SK-N-SH treated with all-trans-retinoic acid at 6 μM for 48 hours (cell line): Measurements from ENCODE around the gene LPP.

Experiments used
- ATAC-seq: fragments of 200-7000 bp; cut with Tn5 transposase; 3 replicates; pipeline ENCODE4 v1.9.1; 2020; ENCODE audit warnings: mild to moderate bottlenecking, moderate library complexity
- ARNTL ChIP-seq: fragments of 450-650 bp; formaldehyde crosslinking; IDR thresholded peaks from 2 replicates; pipeline ENCODE4 v1.5.0; 2020; ENCODE audit warnings: low read depth, mild to moderate bottlenecking, moderate library complexity, borderline replicate concordance
- BACH2 ChIP-seq: fragments of 250-450 bp; sonication (Bioruptor Pico); IDR thresholded peaks from 2 replicates; pipeline ENCODE4 v1.9.0; 2021; ENCODE audit warnings: mild to moderate bottlenecking, borderline replicate concordance
- CSDC2 ChIP-seq: fragments of 250-450 bp; sonication (Bioruptor Pico); IDR thresholded peaks from 2 replicates; pipeline ENCODE4 v1.5.0; 2020; ENCODE audit warnings: mild to moderate bottlenecking, moderate library complexity
- ESRRG ChIP-seq: fragments of 250-450 bp; sonication (Bioruptor Pico); IDR thresholded peaks from 2 replicates; pipeline ENCODE4 v1.6.1; 2021; ENCODE audit warnings: mild to moderate bottlenecking
- GLIS3 ChIP-seq: fragments of 250-450 bp; sonication (Bioruptor Pico); IDR thresholded peaks from 2 replicates; pipeline ENCODE4 v1.5.0; 2020; ENCODE audit warnings: mild to moderate bottlenecking, moderate library complexity
- OSR1 ChIP-seq: fragments of 250-450 bp; sonication (Bioruptor Pico); IDR thresholded peaks from 2 replicates; pipeline ENCODE4 v1.8.0; 2022; ENCODE audit warnings: moderate library complexity, mild to moderate bottlenecking, inconsistent platforms
- PATZ1 ChIP-seq: fragments of 250-450 bp; sonication (Bioruptor Pico); IDR thresholded peaks from 2 replicates; pipeline ENCODE4 v1.8.0; 2020; ENCODE audit warnings: mild to moderate bottlenecking, moderate library complexity, borderline replicate concordance
- POU6F1 ChIP-seq: fragments of 250-450 bp; sonication (Bioruptor Pico); IDR thresholded peaks from 2 replicates; pipeline ENCODE4 v1.8.0; 2021; ENCODE audit warnings: low read depth, mild to moderate bottlenecking, moderate library complexity, borderline replicate concordance
- PPARA ChIP-seq: fragments of 250-450 bp; sonication (Bioruptor Pico); IDR thresholded peaks from 2 replicates; pipeline ENCODE4 v1.5.0; 2020; ENCODE audit warnings: mild to moderate bottlenecking, borderline replicate concordance
- SNAI2 ChIP-seq: fragments of 250-450 bp; sonication (Bioruptor Pico); IDR thresholded peaks from 2 replicates; pipeline ENCODE4 v1.5.0; 2020; ENCODE audit warnings: mild to moderate bottlenecking, moderate library complexity
- TCF4 ChIP-seq: fragments of 250-450 bp; sonication (Bioruptor Pico); IDR thresholded peaks from 2 replicates; pipeline ENCODE4 v1.8.0; 2021; ENCODE audit warnings: mild to moderate bottlenecking, moderate library complexity, borderline replicate concordance
- TOX ChIP-seq: fragments of 250-450 bp; sonication (Bioruptor Pico); IDR thresholded peaks from 2 replicates; pipeline ENCODE4 v1.8.0; 2021; ENCODE audit warnings: mild to moderate bottlenecking, moderate library complexity, borderline replicate concordance
- TSHZ2 ChIP-seq: fragments of 250-450 bp; sonication (Bioruptor Pico); IDR thresholded peaks from 2 replicates; pipeline ENCODE4 v1.5.0; 2020; ENCODE audit warnings: mild to moderate bottlenecking, moderate library complexity
- ZC3H10 ChIP-seq: fragments of 250-450 bp; sonication (Bioruptor Pico); IDR thresholded peaks from 2 replicates; pipeline ENCODE4 v1.5.1; 2021; ENCODE audit warnings: mild to moderate bottlenecking, moderate library complexity
- ZFP30 ChIP-seq: fragments of 450-650 bp; formaldehyde crosslinking; IDR thresholded peaks from 2 replicates; pipeline ENCODE4 v1.5.0; 2022; ENCODE audit warnings: mild to moderate bottlenecking, moderate library complexity
- ZNF565 ChIP-seq: fragments of 450-650 bp; formaldehyde crosslinking; conservative IDR thresholded peaks from 2 replicates; pipeline ENCODE4 v1.5.0; 2020; ENCODE audit warnings: low read depth, mild to moderate bottlenecking, moderate library complexity
- ZNF70 ChIP-seq: fragments of 450-650 bp; formaldehyde crosslinking; IDR thresholded peaks from 2 replicates; pipeline ENCODE4 v1.5.0; 2020; ENCODE audit warnings: mild to moderate bottlenecking, moderate library complexity
- ZNF8 ChIP-seq: fragments of 450-650 bp; formaldehyde crosslinking; IDR thresholded peaks from 2 replicates; pipeline ENCODE4 v1.5.0; 2020; ENCODE audit warnings: mild to moderate bottlenecking, moderate library complexity
- TF ChIP-seq, protein P1 (sequence below): fragments of 250-450 bp; sonication (Bioruptor Pico); IDR thresholded peaks from 2 replicates; pipeline ENCODE4 v1.5.1; 2021; ENCODE audit warnings: mild to moderate bottlenecking, moderate library complexity
- TF ChIP-seq, protein P2 (sequence below): fragments of 250-450 bp; sonication (Bioruptor Pico); IDR thresholded peaks from 2 replicates; pipeline ENCODE4 v1.5.1; 2020; ENCODE audit warnings: low read depth, mild to moderate bottlenecking, moderate library complexity

The LPP gene

DNA sequence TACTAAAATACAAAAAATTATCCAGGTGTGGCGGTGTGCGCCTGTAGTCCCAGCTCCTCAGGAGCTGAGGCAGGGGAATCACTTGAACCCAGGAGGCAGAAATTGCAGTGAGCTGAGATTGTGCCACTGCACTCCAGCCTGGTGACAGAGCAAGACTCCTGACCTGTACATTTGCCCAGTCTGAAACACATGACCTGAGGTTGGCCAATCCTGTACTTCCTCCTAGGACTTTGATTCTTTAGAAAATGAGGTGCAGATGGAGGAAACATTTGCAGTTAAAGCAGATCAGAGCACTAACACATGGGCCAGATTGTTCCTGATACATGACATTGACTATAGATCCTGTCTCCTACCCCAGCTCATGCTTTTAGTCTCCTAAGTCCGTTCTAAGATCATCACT lies 28.9 kb upstream of the LPP start:
- ATAC-seq, result no peak
- no peak for TF ChIP-seq ESRRG (CRISPR knock-in tag)
- TF ChIP-seq ZC3H10 (CRISPR knock-in tag), result no peak
- no peak for TF ChIP-seq ZFP30 (CRISPR knock-in tag)
- TF ChIP-seq TSHZ2 (CRISPR knock-in tag), result no peak
- no peak for TF ChIP-seq OSR1 (CRISPR knock-in tag)
- no peak for TF ChIP-seq ZNF8 (CRISPR knock-in tag)
- TF ChIP-seq BACH2 (CRISPR knock-in tag), result no peak
- no peak for TF ChIP-seq PATZ1 (CRISPR knock-in tag)
- no peak for TF ChIP-seq CSDC2 (CRISPR knock-in tag)

GRCh38 chr3:188126276-188126675 lies 27.7 kb upstream of the LPP start:
- TF ChIP-seq PATZ1 (CRISPR knock-in tag), result no peak
- TF ChIP-seq, protein P1, sequence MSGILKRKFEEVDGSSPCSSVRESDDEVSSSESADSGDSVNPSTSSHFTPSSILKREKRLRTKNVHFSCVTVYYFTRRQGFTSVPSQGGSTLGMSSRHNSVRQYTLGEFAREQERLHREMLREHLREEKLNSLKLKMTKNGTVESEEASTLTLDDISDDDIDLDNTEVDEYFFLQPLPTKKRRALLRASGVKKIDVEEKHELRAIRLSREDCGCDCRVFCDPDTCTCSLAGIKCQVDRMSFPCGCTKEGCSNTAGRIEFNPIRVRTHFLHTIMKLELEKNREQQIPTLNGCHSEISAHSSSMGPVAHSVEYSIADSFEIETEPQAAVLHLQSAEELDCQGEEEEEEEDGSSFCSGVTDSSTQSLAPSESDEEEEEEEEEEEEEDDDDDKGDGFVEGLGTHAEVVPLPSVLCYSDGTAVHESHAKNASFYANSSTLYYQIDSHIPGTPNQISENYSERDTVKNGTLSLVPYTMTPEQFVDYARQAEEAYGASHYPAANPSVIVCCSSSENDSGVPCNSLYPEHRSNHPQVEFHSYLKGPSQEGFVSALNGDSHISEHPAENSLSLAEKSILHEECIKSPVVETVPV (CRISPR knock-in tag), result no peak
- TF ChIP-seq BACH2 (CRISPR knock-in tag), result no peak
- TF ChIP-seq ZNF8 (CRISPR knock-in tag), result no peak
- TF ChIP-seq SNAI2, result no peak
- TF ChIP-seq ZFP30 (CRISPR knock-in tag), result no peak
- TF ChIP-seq TSHZ2 (CRISPR knock-in tag), result no peak
- no peak for TF ChIP-seq TOX (CRISPR knock-in tag)
- no peak for TF ChIP-seq OSR1 (CRISPR knock-in tag)
- no peak for TF ChIP-seq ARNTL (CRISPR knock-in tag)
- no peak for TF ChIP-seq CSDC2 (CRISPR knock-in tag)
- no peak for TF ChIP-seq ZNF70 (CRISPR knock-in tag)
- TF ChIP-seq, protein P2, sequence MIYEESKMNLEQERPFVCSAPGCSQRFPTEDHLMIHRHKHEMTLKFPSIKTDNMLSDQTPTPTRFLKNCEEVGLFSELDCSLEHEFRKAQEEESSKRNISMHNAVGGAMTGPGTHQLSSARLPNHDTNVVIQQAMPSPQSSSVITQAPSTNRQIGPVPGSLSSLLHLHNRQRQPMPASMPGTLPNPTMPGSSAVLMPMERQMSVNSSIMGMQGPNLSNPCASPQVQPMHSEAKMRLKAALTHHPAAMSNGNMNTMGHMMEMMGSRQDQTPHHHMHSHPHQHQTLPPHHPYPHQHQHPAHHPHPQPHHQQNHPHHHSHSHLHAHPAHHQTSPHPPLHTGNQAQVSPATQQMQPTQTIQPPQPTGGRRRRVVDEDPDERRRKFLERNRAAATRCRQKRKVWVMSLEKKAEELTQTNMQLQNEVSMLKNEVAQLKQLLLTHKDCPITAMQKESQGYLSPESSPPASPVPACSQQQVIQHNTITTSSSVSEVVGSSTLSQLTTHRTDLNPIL (CRISPR knock-in tag), result no peak
- no peak for TF ChIP-seq PPARA
- TF ChIP-seq GLIS3 (CRISPR knock-in tag), result no peak
- TF ChIP-seq POU6F1, result no peak
- TF ChIP-seq ZC3H10 (CRISPR knock-in tag), result no peak
- no peak for TF ChIP-seq ZNF565 (CRISPR knock-in tag)
- TF ChIP-seq TCF4 (CRISPR knock-in tag), result no peak
- no peak for TF ChIP-seq ESRRG (CRISPR knock-in tag)
- peak; percentile 24; the same call in 2 of the 3 replicates for ATAC-seq
